AML-193 (cell line): ENCODE results near the gene CYP11A1.

Experiments
- DNase-seq, 2 experiments: peaks; one replicate each; lab custom pipeline; 2025; lab: John Stamatoyannopoulos, UW

CYP11A1 gene

DNA sequence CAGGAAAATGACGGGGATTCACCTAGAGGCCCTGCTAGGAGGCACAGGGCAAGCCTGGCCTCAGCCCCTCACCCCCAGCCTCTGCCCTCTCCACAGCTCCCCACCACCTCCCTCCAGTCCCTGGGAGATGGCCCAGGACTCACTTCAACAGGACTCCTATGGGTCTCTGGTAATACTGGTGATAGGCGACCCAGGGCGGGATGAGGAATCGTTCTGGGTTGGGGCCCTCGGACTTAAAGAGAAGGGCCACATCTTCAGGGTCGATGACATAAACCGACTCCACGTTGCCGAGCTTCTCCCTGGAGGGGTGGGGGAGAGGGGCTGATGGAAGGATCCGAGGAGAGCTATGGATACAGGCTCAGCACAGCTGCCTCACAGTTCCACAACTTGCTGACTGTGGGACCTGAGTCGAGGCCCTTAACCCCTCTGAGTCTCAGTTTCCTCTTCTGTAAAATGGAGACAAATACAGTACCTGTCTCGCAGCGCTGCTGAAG is 19.6 kb downstream of the CYP11A1 start:
- no peak for DNase-seq

DNA sequence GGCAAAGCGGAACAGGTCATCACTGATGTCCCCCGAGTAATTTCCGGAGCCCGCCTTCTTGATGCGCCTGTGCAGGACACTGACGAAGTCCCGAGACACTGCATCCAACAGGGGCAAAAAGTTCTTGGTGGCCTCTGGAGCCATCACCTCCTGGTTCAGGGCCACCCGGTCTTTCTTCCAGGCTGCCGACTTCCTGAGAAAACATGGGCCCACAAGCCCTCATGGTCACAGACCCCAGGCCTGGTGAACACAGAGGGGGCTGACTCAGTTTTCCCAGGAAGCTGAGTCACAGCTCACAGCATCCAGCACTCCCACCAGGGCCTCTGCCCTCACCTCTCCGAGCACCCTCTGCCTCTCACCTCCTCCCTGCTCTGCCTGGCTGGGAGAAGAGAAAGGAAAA is 22.4 kb downstream of the CYP11A1 start:
- DNase-seq = no peak

DNA sequence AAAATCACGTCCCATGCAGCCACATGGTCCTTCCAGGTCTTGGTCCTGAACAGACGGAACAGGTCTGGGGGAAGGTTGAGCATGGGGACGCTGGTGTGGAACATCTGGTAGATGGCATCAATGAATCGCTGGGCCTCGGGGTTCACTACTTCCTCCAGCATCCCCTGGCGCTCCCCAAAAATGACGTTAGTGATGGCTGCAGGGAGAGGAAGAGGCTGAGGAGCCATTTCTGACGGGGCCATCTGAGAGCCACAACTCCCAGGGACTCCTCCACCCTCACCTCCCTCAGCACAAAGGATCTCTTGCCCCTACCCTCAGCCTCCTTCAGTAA is 23.7 kb downstream of the CYP11A1 start:
- no peak for DNase-seq

GRCh38 chr15:74343127-74343796 is 24.2 kb downstream of the CYP11A1 start:
- no peak for DNase-seq

DNA sequence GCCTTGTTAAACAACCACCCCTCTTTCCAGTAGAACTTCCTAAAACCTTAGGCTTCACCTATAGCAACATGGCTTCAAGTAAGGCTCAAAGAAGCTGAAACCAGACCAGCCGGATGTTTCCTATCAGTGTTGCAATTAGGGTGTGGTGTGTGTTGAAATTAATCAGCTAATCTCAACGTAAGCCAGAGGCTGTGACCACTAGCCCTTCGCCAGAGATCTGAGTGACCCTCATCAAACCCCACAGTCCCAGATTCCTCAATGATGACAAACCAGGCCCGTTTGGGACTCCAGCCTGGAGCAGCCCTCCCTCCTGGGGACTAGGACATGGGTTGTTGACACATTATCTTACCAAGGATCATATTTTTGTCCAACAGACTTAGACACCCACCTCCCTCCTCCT is 27.3 kb downstream of the CYP11A1 start:
- DNase-seq = no peak

DNA sequence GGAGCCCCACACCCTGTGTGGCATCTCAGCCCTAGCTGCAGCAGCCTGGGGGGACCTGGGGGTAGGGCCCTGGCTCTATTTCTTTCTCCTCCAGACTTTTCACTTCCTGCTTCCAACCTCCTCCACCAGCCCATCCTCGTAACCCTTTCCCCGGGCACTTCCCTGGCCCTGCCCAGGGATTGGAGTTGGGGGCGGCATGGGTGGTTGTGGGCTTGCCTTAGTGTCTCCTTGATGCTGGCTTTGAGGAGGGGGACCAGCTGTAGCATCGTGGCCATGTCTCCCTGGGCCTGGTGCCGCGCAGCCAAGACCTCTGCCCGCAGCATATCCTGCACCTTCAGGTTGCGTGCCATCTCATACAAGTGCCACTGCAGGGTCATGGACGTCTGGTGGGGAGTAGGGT is 28.1 kb downstream of the CYP11A1 start:
- DNase-seq = no peak

DNA sequence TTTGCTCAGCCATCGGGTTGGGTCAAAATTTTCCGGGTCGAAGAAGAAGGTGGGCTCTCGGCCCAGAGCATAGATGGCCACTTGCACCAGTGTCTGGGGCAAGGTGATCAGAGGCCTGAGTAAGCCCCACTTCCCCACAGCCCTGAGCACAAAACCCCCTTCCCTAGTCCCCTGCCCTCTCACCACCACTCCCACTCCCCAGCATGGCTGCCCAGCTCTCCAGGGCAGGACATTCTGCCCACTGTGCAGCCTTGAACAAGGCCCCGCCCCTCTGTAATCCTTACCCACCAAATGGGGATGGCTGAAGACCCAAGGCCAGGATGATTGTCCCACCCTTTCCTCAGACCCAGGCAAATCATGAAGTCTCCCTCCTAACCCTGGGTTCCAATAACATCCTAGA is 28.8 kb downstream of the CYP11A1 start:
- no peak for DNase-seq

- DNase-seq = no peak
These were observed 29.7 kb downstream of the CYP11A1 start for GRCh38 chr15:74337607-74338211.

- no peak for DNase-seq
These were observed 30.3 kb downstream of the CYP11A1 start for GRCh38 chr15:74337146-74337545.

DNA sequence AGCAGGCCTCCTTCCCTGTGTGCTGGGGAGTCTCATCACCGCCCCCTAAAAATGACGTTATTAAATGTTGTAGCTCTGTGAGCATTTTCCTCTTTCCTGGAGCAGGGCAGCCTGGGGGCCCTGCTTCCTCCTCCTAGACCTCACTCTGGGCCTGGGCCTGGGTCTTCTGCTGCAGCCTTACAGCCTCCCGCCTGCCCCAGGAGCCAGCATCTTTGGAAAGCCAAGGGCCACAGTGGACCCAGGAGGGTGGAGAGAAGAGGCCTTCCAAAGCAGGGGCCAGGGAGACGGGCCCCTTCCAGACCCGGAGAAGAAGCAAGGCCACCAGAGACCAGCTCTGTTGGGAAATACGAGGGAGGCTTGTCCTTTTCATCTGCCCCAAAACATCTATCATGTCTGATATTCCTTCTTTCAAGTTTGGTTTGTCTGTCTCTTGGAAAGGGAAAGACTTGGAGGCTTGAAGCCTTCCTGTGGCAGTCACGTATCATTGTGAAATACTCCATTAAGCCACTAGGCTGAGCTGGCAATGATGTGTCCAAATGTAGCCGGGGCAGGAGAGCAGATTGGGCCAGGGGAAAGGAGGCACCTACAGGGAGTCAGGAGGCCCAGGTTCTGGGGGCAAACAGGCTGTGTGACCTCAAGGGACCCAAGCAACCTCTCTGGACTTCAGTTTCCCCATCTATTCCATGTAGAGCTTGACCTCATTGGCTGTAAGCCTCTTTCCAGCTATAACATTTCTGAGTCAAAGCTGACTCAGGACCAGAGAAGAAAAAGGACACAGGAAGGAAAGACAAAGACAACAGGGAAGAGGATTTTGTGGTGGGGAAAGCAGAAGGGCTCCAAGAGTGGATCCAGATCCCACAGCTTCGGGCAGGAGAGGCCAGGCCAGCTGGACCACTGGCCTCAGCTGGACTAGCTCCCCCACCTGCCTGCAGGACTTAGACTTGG is 31.1 kb downstream of the CYP11A1 start:
- no peak for DNase-seq

- DNase-seq = no peak
These were observed 32.0 kb downstream of the CYP11A1 start for GRCh38 chr15:74335396-74335795.

DNA sequence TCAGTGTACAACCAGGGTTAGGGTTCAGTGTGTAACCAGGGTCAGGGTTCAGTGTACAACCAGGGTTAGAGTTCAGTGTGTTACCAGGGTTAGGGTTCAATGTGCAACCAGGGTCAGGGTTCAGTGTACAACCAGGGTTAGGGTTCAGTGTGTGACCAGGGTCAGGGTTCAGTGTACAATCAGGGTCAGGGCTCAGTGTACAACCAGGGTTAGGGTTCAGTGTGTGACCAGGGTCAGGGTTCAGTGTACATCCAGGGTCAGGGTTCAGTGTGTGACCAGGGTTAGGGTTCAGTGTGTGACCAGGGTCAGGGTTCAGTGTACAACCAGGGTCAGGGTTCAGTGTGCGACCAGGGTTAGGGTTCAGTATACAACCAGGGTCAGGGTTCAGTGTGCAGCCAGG is 33.3 kb downstream of the CYP11A1 start:
- no peak for DNase-seq

DNA sequence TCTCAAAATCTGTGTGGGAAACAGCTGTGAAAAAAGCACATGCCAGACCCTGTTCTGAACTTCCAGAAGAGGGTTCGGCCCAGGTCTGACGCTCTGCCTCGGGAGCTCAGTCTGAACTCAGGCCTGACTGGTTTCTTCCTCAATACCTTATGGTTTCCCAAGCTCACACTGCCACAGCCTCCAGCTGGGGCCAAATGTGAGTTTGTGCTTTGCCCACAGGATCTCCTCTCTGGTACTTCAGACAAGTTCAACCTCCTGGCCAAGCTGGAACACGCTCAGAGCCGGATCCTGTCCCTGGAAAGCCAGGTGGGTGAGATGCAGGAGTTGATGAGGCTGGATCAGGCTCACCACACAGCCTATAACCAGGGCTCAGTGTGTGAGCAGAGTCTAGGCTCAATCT is 33.8 kb downstream of the CYP11A1 start:
- no peak for DNase-seq

DNA sequence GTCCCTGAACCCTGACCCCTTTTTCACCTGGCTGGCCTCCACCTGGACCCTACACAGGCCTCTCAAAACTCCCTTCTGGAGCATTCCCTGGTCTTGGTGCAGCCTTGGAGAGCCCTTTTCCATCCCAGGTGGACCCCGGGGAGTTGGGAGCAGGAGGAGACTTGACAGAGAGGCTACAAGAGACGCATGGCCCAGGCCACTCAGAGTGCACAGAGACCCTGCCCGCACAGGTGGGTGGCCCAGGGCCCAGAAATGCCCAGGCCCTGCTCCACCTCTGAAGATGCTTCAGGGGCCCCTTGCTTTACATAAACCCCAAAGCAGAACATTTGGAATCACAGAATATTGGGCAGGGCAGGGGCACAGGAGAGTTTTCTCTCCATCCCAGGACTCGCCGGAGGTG is 34.4 kb downstream of the CYP11A1 start:
- DNase-seq = no peak

- DNase-seq = no peak
These were observed 34.8 kb downstream of the CYP11A1 start for GRCh38 chr15:74332611-74333010.

DNA sequence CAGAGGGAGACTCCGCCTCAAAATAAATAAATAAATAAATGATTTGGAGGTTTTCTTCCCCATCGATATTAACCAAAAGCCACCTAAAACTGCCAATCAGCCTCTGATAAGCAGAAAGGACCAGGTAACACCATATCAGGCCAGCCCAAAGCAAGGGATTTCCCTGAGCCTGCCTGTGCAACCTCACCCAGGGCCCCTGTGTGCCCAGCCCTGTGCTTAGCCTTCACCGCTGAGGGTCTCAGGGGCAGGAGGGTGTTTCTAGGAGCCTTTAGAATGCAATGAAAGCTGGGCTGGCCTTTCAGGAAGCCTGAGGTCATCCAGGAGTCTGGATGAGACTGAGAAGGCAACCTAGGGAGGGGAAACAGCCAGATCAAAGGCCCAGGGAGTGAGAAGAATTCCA is 35.4 kb downstream of the CYP11A1 start:
- no peak for DNase-seq

GRCh38 chr15:74330861-74331408 is 36.5 kb downstream of the CYP11A1 start:
- DNase-seq = no peak

- DNase-seq = no peak
These were observed 39.0 kb downstream of the CYP11A1 start for GRCh38 chr15:74328331-74329056.

DNA sequence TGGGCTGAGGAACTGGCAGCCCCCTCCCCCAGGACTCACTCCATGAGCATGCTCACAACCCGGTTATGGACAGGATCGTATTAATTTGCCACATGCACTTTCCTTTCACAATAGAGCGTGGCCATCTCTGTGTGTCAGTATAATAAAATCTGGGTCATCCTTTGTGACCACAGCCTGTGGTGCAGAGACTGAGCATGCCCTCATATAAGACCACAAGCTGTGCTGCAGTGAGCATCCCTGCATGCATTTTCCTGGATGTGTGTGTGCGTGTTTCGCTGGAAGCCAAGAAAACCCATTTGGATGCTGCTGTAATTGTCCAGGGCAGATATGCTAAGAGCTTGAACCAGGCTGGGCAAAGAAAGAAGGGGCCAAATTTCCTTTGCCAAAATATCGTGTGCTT is 39.7 kb downstream of the CYP11A1 start:
- DNase-seq = no peak

DNA sequence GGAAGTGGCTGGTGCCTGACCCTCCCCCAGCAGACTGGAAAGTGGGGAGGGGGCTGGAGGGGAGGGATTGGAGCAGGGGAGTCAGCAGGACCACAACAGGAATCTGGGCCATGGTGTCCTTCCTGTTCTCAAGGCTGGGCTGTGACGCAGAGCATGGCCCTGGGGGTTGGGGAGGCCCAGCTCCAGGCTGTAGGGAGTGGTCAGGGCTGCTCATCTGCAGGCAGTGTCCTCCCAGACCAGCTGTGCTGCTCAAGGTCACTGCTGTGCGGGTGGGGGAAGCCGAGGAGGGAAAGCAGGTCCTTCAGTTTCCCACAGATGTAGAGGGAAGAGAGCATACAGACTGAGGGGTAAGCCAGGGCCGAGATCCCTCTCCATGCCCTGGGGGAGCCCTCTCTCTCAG is 40.7 kb downstream of the CYP11A1 start:
- no peak for DNase-seq

DNA sequence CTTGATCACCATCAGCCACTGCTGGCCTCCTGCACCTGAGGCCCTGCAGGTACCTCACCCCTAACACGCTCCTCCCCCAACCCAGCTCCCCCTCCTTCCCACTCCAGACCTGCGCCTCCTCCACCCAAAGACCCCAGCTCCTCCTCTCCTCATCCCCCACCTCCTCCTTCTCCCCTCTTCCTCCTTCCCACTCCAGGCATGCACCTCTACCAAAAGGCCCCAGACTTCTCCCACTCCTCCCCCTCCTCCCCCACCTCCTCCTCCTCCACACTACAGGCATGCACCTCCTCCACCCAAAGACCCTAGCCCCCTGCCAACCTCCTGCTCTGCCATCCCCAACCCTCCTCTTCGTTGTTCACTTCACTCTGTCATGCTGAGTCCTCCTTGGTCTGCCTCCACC is 42.7 kb downstream of the CYP11A1 start:
- no peak for DNase-seq
